Cardiac muscle cell (in vitro differentiated cells and primary cell): ENCODE data around the gene SYNJ2. TPM values are rescaled to one million over a fixed set of nuclear protein-coding genes. Genes with fewer than 3 reads are reported as not detected.

Experiments
- DNase-seq, 2 donors: peaks; one replicate each; pipeline versions ENCODE4 v3.0.0 to v3.0.0-alpha.2; 2010 to 2017; ENCODE audit warnings: low read depth in 1 of 2, low spot score in 1 of 2
- H3K27ac ChIP-seq: fragments of 200-600 bp; sonication (generic); 2 replicates; pipeline ENCODE4 v1.5.1; 2016
- H3K27me3 ChIP-seq: fragments of 200-600 bp; sonication (generic); 2 replicates; pipeline ENCODE4 v1.6.0; 2016; ENCODE audit warnings: control low read depth
- H3K36me3 ChIP-seq: fragments of 200-600 bp; sonication (generic); 2 replicates; pipeline ENCODE4 v1.5.1; 2016; ENCODE audit warnings: control low read depth
- H3K4me1 ChIP-seq: fragments of 200-600 bp; sonication (generic); 2 replicates; pipeline ENCODE4 v1.8.1; 2017; ENCODE audit warnings: low read depth, mild to moderate bottlenecking, mixed run types
- H3K4me3 ChIP-seq: fragments of 200-600 bp; sonication (generic); 2 replicates; pipeline ENCODE4 v1.5.1; 2016; ENCODE audit warnings: mild to moderate bottlenecking
- H3K9me3 ChIP-seq: fragments of 200-600 bp; sonication (generic); 2 replicates; pipeline ENCODE4 v1.5.1; 2017; ENCODE audit warnings: low read depth, mild to moderate bottlenecking, control low read depth
- CTCF ChIP-seq: IDR thresholded peaks from 2 replicates; pipeline ENCODE4 v1.5.1; 2012; ENCODE audit warnings: low read depth, mild to moderate bottlenecking, low read length
- polyA plus RNA-seq: library from polyadenylated mRNA; unstranded; fragments of >200 nt; fragmentation: Nextera tagmentation; extraction: Ambion mirVana; gene quantifications from 2 replicates; pipeline ENCODE4 v1.2.1, GENCODE V29; 2016
- total RNA-seq: library from RNA; depleted of rRNA; stranded (reverse); fragments of >200 nt; gene quantifications from 2 replicates; pipeline ENCODE4 v1.2.3, GENCODE V29; 2016

The SYNJ2 gene
- total and polyA plus RNA-seq, 2 experiments from 2014 or later = 2.1 to 2.9 TPM

DNA sequence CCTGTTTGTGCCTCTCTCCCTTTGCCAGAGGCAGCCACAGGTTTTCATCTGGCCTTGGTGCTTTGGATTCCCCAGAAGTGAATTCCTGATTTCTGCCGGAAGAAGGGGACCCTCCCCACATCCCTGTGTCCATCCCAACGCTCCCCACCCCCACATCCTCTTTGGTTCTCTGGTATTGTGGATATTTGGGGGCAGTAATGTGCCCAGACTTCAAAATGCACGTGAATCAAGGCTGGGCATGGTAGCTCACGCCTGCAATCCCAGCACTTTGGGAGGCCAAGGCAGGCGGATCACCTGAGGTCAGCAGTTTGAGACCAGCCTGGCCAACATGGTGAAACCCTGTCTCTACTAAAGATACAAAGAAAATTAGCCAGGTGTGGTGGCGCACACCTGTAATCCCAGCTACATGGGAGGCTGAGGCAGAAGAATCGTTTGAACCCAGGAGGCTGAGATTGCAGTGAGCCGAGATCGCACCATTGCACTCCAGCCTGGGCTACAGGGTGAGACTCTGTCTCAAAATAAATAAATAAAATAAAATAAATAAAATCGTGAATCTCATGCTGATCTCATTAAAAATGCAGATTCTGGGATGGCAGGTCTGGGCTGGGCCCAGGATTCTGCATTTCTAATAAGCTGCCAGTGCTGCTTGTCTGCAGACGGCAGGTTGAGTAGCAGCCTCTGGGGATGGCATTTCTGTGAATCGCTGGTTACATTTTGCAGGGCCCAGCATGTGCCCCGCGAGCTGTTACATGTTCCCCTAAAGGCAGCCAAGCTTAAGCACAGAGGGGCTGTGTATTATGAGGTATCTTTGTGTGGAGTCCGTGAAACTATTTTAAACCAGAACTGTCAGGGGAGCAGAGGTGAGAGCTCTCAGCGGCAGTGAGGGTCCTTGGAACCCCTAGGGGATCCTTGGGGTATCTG is 49.0 kb downstream of the SYNJ2 start:
- no peaks in the 10 kb centered on the region for H3K9me3 ChIP-seq
- H3K27me3 ChIP-seq = no peaks in the 10 kb centered on the region
- H3K4me1 ChIP-seq = no peaks in the 10 kb centered on the region
- H3K4me3 ChIP-seq = no peak overlapping the region
- DNase-seq = no peak
- TF ChIP-seq CTCF = no peak
- H3K36me3 ChIP-seq = no peaks in the 10 kb centered on the region
- no peak overlapping the region for H3K27ac ChIP-seq

GRCh38 chr6:158031381-158032353 is 50.0 kb downstream of the SYNJ2 start:
- TF ChIP-seq CTCF = no peak
- DNase-seq = peak in 1 of 2 donors; percentile 69
- no peaks in the 10 kb centered on the region for H3K27me3 ChIP-seq
- no peak overlapping the region for H3K4me3 ChIP-seq
- H3K9me3 ChIP-seq = no peaks in the 10 kb centered on the region
- H3K4me1 ChIP-seq = no peaks in the 10 kb centered on the region
- no peaks in the 10 kb centered on the region for H3K36me3 ChIP-seq
- no peak overlapping the region for H3K27ac ChIP-seq

GRCh38 chr6:158032354-158032733 is 50.7 kb downstream of the SYNJ2 start:
- H3K27ac ChIP-seq = no peak overlapping the region

DNA sequence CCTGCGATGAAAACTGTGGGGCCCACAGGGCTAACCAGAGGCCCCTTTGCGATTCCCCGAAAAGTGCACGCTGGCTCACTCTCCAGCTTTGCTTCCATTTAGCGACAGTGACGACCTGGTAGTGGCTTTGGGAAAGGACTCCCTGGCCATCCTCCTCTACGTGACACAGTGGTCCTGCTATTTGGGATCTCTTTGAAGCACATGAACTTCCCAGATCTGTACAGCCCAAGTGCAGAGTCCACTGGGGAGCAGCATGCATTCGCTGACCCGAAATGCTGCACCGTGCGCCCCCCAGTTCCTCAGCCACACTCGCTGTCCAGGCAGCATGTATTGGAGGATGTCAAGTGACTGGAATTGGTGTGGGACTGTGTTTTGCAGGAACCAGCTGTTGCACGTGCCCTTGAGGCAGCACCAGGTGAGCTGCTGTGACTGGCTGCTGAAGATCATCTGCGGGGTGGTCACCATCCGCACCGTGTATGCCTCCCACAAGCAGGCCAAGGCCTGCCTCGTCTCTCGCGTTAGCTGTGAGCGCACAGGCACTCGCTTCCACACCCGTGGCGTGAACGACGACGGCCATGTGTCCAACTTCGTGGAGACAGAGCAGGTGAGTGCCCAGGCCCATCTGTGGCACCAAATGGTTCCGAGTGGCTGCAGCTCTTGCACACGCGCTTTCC is 51.6 kb downstream of the SYNJ2 start:
- H3K4me1 ChIP-seq = no peaks in the 10 kb centered on the region

More at GRCh38 chr6:158032354-158032733, 50.7 kb downstream of the SYNJ2 start:
- H3K4me1 ChIP-seq = no peaks in the 10 kb centered on the region
- H3K9me3 ChIP-seq = no peaks in the 10 kb centered on the region
- no peaks in the 10 kb centered on the region for H3K27me3 ChIP-seq
- DNase-seq = no peak
- TF ChIP-seq CTCF = no peak
- H3K4me3 ChIP-seq = no peak overlapping the region
- H3K36me3 ChIP-seq = no peaks in the 10 kb centered on the region

More for the DNA sequence above, 51.6 kb downstream of the SYNJ2 start:
- TF ChIP-seq CTCF = no peak
- Histone ChIP-seq H3K36me3 (no peaks in the 10 kb centered on the region), H3K4me3 (no peak overlapping the region), H3K27me3 (no peaks in the 10 kb centered on the region), H3K27ac (no peak overlapping the region), H3K9me3 (no peaks in the 10 kb centered on the region)
- DNase-seq = no peak
